ENCODE results near the gene SUMF1. TPM values are rescaled to one million over a fixed set of nuclear protein-coding genes. Genes with fewer than 3 reads are reported as not detected.

SUMF1 gene
- total RNA-seq, 2 donors from 2014 or later, result 13.1 to 15.3 TPM

- H3K4me3 Mint-ChIP-seq, result no peak overlapping the region
Measured at GRCh38 chr3:4314688-4315087, 152.4 kb downstream of the SUMF1 start.

DNA sequence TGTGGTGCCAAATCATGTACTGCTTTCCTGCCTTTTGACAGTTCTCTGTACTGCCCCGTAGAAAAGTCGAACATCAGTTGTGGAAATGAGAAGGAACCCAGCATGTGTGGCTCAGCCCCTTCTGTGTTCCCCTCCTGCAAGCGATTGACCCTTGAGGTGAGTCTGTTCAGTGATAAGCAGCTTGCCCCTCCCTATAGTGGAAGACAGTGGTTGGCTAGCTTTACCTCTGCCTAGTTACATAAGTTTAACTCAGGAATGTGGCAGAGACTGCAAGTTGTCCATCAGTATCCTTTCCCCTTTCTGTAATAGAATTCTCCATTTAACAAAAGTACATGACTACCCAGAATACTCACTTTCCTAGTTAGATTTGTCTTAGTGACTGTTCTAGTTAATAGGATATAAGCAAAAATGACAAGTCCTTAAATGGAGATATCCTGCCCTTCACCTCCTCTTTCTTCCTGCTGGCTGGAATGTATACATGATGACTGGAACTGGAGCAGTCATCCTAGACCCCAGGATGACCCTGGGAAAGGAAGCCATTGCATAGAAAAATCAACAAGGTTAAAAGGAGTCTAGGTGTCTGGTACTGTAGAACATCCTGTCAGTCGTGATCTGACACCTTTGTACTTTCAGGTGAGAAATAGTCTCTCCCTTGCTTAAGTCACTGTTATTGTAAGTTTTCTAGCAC is 153.3 kb downstream of the SUMF1 start:
- ATAC-seq, result no peak
- Mint-ChIP-seq H3K36me3 (ENCODE audit: low read depth) (peaks cover 10% of the 10 kb centered on the region), H3K4me3 (no peak overlapping the region), H3K27ac (no peak overlapping the region), H3K4me1 (peaks cover 9% of the 10 kb centered on the region), H3K27me3 (no peaks in the 10 kb centered on the region)
- no peaks in the 10 kb centered on the region for H3K9me3 ChIP-seq (ENCODE audit: control insufficient read depth, low read length, poor library complexity, severe bottlenecking)
- no peak for DNase-seq

More at GRCh38 chr3:4314688-4315087, 152.4 kb downstream of the SUMF1 start:
- ATAC-seq (no peak), DNase-seq (no peak)
- H3K27me3 Mint-ChIP-seq, result no peaks in the 10 kb centered on the region
- peaks cover 7% of the 10 kb centered on the region for H3K4me1 Mint-ChIP-seq
- no peaks in the 10 kb centered on the region for H3K9me3 ChIP-seq (ENCODE audit: control insufficient read depth, low read length, poor library complexity, severe bottlenecking)
- H3K27ac Mint-ChIP-seq, result no peak overlapping the region
- H3K36me3 Mint-ChIP-seq (ENCODE audit: low read depth), result peaks cover 10% of the 10 kb centered on the region

GRCh38 chr3:4311496-4311895 is 155.6 kb downstream of the SUMF1 start:
- H3K27me3 Mint-ChIP-seq, result no peaks in the 10 kb centered on the region
- peaks cover 10% of the 10 kb centered on the region for H3K36me3 Mint-ChIP-seq (ENCODE audit: low read depth)
- H3K4me1 Mint-ChIP-seq, result peaks cover 11% of the 10 kb centered on the region
- no peak overlapping the region for H3K4me3 Mint-ChIP-seq
- DNase-seq, result no peak
- H3K9me3 ChIP-seq (ENCODE audit: control insufficient read depth, low read length, poor library complexity, severe bottlenecking), result no peaks in the 10 kb centered on the region
- H3K27ac Mint-ChIP-seq, result no peak overlapping the region
- no peak for ATAC-seq

Other genes with a start within 250 kb of the SUMF1 start
- gene SETMAR, start 163.9 kb downstream of the SUMF1 start, total RNA-seq, result 1 to 10 TPM; 7.4 to 9.6 TPM
- gene ITPR1, start 26.1 kb upstream of the SUMF1 start, total RNA-seq, result 100 to 1,000 TPM in 1 of 2 donors, 10 to 100 TPM in 1; 92.0 to 102 TPM

All from T-helper 17 cell (primary cell).